ENCODE measurements around the gene UBE3C.
"Not testable (repeated sequence)": the region's sequence is repeated elsewhere in the genome, so short reads cannot be mapped to it uniquely, and the experiment has no call there.

The UBE3C gene

DNA sequence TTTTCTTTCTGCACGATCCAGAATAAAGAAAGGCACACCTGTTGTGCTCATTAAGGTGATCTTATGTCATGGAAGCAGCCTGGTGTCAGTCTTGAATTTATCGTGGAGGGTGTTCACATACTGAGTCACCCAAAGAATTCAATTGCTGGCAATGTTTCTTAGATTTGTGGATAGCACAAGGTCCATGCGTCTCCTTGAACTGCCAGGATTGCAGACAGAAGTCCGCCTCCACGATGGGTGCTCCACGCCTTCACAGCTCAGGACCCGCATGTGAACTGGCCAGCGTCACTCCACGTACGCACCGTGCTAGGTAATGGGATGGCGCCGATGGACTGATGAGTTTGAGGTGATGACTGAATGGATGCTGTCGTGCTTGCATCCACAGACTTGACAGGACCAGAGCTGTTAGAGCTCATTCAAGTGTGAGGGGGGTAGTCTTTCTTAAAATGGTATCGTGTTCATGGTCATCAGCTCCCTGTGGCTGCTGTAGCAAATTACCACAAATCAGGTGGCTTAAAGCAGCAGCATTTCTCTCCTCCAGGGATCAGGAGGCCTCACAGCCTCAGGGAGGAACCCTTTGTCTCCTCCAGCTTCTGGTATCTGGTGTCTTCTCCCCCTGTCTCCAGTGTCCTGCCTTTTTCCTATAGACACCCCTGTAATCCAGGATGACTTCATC, 132.7 kb downstream of the UBE3C start:
- no peak for DNase-seq (ENCODE audit: low spot score)

DNA sequence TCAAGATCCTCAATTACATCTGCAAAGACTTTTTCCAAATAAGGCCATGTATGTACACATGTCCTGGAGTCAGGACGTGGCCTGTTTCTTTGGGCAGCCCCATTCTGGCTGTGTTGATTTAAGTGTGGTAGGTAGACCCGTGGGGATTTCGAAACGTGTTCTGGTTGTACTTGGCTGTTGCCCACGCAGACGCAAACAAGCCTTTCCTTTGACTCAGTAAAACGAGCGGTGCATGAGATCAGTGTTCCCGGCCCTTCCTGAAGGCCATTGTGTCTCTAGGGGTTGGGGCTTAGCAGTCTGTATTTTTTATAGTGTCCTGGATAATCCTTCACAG, 133.2 kb downstream of the UBE3C start:
- no peak for DNase-seq (ENCODE audit: low spot score)

DNA sequence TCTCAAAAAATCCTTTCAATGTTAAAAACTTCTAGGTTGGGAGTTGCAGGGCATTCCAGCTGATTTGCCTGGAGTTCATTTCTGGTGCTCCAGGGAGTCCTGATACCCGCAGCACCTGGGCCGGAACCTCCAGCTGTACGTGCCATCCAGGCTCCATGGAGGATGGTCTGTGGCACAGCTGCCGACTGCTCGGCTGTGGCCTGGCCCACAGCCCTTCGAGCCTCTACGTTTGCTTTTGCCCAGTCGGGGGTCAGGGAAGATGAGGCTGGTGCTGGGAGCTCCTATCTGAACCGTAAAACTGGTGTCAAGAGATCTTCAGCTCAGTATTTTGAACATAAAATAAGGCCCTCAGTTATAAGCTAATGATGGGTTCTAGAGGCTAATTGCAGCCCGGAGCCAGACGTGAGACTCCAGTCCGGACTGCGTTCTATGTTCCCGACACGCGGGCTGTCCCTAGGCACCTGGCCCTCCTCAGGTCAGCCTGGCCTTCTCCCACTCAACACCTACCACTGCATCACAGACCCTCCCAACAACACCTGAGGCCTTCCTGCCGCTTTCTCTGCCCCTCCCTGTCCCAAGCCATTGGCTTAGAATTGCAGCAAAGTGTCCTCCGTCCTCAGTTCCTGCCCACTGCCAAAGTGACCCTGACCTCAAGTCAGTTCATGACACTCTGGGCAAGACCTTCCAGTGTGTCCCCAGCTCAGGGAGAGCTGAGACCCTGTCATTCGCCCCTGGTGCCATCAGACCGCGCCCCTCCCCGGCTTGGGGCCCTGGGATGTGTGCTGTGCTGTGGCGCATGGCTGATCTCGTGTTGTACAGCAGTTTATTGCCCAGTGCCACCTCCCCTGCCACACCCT, 133.9 kb downstream of the UBE3C start:
- DNase-seq (ENCODE audit: low spot score): no peak

DNA sequence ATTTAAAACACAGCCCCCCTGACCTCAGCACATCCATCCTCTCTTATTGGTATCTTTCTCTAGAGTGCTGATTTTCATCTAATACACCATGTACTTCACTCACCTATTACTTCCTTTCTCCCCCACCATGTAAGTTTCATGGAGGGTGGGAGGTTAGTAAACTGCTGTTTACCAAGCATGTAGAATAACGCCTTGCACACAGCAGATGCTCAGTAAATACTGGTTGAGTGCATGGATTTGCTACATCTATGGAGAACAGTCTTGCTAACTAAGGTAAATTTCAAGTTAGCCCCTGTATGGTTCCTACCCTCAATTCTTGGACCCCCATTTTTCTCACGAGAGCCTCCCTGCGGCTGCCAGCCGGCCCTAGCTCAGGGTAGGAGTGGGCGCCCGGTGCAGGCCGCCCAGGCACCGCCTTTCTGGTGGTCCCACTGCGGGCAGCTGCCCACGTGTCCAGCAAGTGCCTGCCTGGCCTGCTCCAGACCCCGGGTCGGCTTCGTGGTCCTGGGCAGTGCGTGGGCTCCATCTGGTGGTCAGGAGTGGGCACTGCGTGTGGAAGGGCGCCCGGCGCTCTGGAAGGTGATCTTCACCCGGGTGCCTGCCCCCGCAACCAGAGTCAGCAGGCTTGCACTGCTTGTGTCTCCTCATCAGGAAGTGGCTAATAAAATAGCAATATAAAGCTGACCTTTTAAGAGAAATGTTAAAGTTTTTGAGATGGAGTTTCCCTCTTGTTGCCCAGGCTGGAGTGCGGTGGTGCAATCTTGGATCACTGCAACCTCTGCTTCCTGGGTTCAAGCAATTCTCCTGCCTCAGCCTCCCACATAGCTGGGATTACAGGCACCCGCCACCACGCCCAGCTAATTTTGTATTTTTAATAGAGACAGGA, 134.7 kb downstream of the UBE3C start:
- DNase-seq (ENCODE audit: low spot score): peak; percentile 71

DNA sequence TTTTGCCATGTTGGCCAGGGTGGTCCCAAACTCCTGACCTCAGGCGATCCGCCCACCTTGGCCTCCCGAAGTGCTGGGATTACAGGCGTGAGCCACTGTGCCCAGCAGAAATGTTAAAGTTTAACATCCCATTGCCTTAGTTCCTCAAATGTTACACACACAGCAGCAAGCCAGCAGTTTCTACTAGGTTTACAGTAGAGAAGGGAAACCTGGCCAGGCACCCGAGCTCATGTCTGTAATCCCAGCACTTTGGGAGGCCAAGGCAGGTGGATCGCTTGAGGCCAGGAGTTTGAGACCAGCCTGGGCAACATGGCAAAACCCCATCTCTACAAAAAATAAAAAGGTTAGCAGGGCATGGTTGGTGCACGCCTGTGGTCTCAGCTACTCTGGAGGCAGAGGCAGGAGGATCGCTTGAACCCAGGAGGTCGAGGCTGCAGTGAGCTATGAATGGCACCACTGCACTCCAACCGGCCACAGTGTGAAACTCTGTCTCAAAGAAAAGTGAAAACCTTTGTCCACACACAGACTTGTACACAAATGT, 135.4 kb downstream of the UBE3C start:
- DNase-seq (ENCODE audit: low spot score): not testable (repeated sequence)

DNA sequence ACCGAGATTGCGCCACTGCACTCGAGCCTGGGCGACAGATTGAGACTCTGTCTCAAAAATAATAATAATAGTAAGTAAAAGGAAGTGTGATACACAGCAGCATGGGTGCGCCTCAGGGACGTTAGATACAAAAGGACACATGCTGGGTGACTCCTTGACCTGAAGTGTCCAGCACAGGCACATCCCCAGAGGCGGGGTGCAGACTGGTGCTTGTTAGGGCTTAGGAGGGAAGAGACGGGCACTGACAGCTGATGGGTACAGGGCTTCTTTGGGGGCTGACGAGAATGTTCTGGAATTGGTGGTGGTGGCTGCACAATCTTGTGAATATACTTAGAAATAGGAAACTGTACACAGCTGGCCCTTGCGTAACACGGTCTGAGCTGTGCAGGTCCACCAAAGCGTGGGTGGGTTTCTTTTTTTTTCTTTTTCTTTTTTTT, 136.3 kb downstream of the UBE3C start:
- no peak for DNase-seq (ENCODE audit: low spot score)

DNA sequence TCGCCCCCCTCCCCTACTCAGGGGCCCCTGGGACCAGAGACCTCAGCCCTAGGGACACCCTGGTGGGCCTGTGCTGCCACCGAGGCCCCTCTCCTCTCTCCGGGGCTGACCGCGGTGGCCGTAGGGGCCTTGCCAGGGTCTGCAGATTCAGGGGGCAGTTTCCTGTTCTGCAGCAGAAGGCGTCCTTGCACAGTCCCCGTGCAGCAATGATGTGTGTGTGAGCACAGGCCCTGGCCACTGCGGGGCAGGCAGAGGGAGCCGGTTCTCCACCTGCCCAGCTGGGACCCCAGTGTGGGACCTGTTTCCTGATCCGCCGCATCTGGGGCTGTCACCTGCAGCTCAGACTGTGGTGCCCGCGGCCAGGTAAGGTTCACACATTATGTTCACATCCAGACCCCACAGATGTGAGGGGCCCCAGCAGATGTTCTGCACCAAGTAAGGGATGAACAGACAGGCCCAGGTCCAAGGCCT, 137.4 kb downstream of the UBE3C start:
- no peak for DNase-seq (ENCODE audit: low spot score)

DNA sequence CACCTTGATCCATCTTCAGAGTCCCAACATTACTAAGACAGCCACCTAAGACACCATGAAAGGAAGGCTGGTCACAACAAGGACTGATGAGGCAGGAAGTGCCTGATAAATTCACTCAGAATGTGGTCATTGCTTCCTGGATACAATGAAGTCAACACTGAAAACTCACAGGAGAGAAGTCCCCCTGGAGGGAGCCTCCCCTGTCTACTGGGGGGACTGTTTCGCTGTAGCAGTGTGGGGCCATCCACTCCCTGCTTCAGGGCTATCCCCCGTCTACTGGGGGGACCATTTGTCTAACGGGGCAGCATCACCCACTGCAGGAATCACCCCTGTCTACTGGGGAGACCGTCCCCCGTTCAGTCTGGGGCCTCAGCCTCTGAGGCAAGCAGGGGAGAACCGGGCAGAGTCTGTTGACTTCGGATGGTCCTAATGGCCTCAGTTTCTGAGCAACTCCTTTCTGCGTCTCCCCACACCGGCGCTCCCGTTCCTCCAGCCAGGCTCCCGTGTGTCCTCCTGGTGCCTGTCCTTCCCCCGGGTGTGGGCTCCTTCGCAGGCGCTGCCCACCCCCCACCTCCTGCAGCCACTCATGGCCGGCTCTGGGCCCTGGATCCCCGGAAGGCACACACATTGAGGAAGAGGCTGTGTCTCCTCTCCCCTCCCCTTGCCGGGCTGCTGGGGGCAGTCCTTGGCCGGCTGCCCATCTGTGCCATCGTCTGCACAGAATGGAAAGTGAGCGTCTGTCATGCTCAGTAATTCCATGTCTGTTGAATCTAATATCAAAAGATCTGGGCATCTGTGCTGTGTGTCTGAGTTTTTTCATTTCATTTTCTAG, 138.2 kb downstream of the UBE3C start:
- peak; percentile 58 for DNase-seq (ENCODE audit: low spot score)

DNA sequence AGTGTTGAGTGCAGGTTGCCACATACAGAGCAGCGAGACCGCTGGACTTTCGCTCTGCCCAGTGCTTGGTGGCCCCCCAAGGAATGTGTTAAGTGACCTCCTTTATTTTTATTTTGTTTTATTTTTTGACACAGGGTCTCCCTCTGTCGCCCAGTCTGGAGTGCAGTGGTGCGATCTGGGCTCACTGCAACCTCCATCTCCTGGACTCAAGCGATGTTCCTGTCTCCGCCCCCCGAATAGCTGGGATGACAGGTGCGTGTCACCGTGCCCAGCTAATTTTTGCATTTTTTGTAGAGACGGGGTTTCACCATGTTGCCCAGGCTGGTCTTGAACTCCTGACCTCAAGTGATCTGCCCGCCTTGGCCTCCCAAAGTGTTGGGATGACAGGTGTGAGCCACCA, 138.8 kb downstream of the UBE3C start:
- DNase-seq (ENCODE audit: low spot score): not testable (repeated sequence)

DNA sequence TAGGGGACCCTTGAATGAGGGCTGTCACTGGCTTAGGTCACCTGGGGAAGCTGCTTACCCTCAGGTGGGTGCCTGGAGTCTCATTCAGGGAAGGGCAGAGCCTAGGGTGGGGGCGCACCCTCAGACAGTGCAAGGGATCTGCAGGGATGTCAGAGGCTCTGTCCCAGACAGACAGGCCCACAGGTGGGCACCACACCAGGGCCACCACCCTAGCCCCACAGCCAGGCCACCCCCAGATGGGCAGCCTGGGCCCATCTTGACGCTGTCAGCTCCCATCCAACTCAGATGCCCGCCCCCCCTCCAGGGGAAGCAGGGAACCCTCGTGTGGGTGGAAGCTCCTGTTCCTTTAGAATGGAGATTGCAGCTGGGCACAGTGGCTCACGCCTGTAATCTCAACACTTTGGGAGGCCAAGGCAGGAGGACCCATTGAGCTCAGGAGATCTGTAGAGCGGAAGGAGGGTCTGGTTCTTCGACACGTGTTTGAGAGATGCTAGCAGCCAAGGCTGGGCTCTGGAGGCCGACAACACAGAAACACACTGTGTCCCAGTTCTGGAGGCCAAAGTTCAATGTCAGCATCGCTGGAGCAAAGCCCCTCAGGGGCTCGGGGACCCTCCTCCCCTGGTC, 139.6 kb downstream of the UBE3C start:
- DNase-seq (ENCODE audit: low spot score): no peak

DNA sequence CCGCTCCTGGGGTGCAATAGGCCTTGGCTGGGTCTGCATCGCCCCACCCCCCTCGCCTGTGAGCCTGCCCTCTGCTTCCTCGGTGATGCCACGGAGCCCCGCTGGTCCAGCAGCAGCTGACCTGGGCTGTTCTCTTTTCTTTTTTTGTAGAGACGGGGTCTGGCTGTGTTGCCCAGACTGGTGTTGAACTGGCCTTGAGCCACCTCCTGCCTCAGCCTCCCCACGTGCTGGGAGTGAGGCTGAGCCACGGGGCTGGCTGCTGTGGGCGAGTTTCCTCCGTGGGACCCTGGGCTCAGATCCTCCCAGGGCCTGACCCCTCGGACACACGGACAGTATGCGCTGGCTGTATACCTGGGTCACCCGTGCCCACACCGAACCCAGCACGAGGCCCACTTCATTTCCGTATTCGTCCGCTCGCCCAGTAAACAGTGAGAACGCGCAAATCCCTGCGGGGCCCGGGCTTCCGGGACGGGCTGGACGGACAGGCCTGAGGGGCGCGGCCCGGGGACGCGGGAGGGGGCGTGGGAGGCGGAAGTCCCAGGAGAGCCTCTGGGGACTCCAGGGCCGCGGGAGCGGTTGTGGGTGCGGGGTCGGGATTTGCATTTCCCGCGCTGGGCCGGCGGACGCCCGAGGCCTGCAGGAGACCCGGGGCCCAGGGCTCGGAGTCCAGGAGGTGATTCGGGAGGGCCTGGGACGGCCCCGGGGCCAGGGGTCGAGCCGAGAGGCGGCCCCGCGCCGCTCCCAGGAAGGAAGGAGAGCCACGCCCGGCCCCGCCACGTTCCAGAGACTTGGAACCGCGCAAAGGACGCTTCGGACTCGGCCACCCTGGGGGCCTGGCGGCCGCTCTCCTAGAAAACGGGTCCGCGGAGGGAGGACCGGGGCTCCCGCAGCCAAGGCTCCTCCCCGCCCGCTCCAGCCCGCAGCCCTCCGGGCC, 140.3 kb downstream of the UBE3C start:
- no peak for DNase-seq (ENCODE audit: low spot score)

DNA sequence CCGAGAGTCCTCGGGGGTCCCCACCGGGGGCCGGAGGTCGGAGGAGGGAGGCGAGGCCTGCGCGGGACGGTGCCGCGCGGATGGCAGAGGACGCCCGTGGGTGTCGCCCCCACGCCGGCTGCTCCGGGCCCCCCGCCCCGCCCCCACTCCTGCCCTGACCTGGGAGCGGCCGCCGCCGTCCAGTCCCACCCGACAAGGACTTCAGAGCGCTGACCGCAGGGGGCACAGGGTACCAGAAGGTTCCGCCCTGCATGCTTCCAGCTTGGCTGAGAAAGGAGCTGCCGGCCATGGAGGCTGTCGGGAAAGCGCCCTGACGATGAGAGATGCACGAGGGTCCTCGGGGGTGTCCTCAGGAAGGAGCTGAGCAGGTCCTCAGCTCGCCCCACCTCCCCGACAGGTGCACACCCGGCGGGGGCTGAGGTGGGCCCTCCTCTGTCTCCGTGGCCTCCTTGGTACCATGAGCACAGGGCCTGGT, 141.1 kb downstream of the UBE3C start:
- no peak for DNase-seq (ENCODE audit: low spot score)

DNA sequence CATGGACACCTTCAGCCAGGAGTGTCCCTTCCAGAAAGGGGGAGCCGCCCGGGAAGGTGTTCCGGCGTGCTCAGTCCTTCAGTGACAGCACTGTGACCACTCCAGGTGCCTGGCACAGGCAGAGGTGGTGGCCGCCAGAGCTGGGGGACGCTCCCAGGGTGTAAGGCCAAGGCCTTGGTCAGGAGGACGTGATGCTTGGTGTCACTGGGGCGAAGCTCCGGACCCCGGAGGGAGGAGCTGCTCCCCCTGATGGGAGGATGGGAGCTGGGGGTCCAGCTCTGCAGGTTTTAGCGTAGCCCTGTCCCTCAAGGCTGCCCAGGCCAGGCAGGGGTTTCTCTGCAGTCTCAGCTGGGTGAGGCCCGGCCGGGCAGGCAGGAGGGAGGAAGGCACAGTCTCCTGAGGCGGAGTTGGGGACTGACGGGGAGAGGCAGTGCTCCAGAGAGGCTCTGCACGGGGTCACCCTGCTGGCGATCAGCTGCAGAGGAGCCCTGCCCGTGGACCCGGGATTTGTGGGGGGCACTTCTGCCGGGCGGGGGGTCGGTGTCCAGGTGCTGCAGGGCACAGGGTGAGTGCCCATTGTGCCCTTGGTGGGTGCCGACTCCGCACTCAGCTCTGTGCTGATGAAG, 141.6 kb downstream of the UBE3C start:
- no peak for DNase-seq (ENCODE audit: low spot score)

DNA sequence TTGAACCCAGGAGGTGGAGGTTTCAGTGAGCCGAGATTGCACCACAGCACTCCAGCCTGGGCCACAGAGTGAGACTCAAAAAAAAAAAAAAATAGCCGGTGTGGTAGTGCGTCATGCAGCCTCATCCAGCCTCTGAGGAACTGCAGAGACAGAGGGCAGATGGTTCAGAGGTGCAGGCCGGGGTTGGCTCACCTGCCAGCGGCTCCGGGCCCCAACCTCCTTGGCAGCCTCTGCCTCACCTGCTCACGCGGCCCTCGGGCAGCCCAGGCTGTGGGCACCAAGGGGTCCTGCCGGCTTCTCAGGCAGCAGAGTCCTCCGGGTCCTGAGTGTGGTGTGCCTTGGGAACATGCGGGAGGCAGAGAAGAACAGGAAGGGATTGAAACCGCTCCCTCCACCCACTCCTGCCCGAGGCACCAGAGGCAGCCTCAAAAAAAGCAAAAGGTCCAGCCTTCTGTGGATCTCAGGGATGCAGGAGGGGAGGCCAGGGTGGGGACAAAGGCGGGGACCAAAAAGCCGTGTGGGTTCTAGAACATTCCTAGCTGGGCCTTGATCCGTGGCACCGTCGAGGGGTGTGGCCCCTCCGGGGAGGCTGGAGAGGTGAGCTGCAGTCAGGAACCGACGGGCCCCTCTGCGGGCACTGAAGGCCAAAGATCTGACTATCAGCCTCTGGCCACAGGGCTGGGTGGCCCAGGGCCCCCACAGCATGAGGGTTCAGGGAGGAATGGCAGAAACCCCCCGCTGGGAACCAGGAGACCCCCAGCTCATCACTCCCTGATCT, 142.7 kb downstream of the UBE3C start:
- no peak for DNase-seq (ENCODE audit: low spot score)

DNA sequence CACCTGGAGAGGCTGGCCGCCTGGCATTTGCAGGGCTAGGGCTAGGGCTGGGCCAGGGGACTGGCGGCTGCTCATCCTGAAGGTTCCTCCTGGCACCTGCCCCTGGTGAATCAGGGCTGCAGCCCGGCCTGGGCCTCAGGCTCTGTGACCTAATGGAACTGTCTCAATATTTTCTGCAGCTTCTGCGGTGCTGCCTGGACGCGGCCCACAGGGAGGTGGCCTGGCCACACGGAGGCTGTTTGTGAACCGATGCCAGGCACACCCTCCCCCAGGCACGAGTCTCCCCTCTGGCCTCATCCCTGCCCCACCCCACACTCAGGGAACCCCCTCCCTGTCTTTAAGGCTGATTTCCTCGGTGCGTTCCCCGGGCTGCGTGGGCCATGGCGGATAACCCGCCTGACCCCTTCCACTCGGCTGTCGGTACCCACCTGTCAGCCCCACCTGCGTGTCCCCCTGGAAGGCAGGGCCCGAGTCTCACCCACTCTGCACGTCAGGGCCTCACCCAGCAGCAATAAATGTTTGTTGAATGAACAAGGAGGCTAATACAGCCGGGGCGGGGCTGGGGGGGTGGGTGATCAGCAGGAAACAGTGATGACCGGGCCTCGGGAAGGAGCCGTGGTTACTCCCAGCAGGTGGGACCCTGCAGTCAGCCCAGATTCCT, 143.5 kb downstream of the UBE3C start:
- DNase-seq (ENCODE audit: low spot score): no peak

DNA sequence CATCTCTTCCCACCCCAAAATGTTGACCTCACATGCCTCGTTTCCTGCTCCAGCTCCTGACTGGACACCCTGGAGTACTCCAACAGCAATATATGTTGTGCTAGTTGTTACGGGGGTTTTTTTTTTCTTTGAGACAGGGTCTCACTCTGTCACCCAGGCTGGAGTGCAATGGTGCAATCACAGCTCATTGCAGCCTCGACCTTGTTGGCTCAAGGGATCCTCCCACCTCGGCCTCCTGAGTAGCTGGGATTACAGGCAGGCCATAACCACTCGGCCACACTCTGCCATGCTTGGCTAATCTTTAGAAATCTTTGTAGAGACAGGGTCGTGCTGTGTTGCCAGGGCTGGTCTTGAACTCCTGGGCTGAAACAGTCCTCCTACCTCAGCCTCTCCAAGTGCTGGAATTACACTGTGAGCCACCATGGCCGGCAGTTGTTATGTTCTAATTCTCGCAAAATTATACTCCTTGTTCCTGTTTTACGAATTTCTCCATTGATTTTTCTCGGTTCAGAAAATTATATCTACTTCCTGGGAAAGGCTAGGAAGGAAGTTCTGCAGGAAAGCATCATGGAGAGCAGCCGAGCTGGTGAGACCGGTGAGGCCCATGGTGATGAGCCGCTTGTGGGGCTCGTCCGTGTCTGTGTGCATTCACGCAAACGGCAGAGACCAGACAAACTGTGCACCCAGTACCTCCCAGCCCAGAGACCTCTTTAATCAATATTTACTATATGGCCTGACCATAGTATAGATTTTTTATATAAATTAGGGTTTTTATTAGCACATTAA, 145.7 kb downstream of the UBE3C start:
- DNase-seq (ENCODE audit: low spot score): no peak
